Measurements from ENCODE around the gene GPNMB. TPM values are rescaled to one million over a fixed set of nuclear protein-coding genes. Genes with fewer than 3 reads are reported as not detected.
A peak's percentile ranks its signal among the peaks of the same experiment; 100 is the strongest.

Gene GPNMB
- total RNA-seq, 1 experiment from 2014 or later = 1.2 TPM

- Histone ChIP-seq H4K91ac (ENCODE audit: insufficient read length, low read depth, low read length) (no peak overlapping the region), H2AK5ac (ENCODE audit: insufficient read length, low read length) (no peak overlapping the region), H2BK20ac (ENCODE audit: low read depth, low read length, poor library complexity, severe bottlenecking) (no peak overlapping the region), H2BK12ac (ENCODE audit: insufficient read length, low read depth, low read length) (no peak overlapping the region), H3K27ac (ENCODE audit: insufficient read length, low read depth, low read length) (no peak overlapping the region), H3T11ph (ENCODE audit: low read length) (no peak overlapping the region), H3K9me3 (ENCODE audit: control insufficient read depth, low read depth, low read length) (no peaks in the 10 kb centered on the region), H4K5ac (ENCODE audit: insufficient read length, low read depth, low read length) (no peak overlapping the region), H3K23ac (ENCODE audit: insufficient read length, low read depth, low read length) (no peak overlapping the region), H2AFZ (ENCODE audit: low read length) (no peak overlapping the region), H3K4me1 (ENCODE audit: insufficient read depth, low read length) (no peaks in the 10 kb centered on the region), H3K79me2 (ENCODE audit: insufficient read depth, low read length) (no peaks in the 10 kb centered on the region), H4K8ac (replicated peaks; ENCODE audit: insufficient read length, low read depth, low read length) (no peak overlapping the region), H3K14ac (ENCODE audit: insufficient read depth, low read length) (no peak overlapping the region), H3K4me2 (ENCODE audit: insufficient read depth, insufficient read length, low read length) (no peak overlapping the region), H4K20me1 (ENCODE audit: control insufficient read depth, insufficient read depth, insufficient read length) (no peaks in the 10 kb centered on the region), H3K79me1 (ENCODE audit: insufficient read depth, low read depth, low read length, poor library complexity, severe bottlenecking) (no peaks in the 10 kb centered on the region), H3K4ac (ENCODE audit: low read depth, low read length) (no peak overlapping the region), H2BK15ac (ENCODE audit: low read depth, low read length) (no peak overlapping the region), H2BK5ac (ENCODE audit: insufficient read length, low read length) (no peak overlapping the region), H3K56ac (ENCODE audit: insufficient read length, low read depth, low read length) (no peak overlapping the region), H3K18ac (ENCODE audit: insufficient read length, low read depth, low read length) (no peak overlapping the region), H3K27me3 (ENCODE audit: insufficient read depth, low read length) (no peaks in the 10 kb centered on the region), H2BK120ac (ENCODE audit: low read depth, low read length, poor library complexity, severe bottlenecking) (no peak overlapping the region), H3K23me2 (ENCODE audit: insufficient read length, low read depth, low read length, poor library complexity, severe bottlenecking) (no peaks in the 10 kb centered on the region), H3K9ac (ENCODE audit: extremely low read depth, insufficient read length, low read length) (no peak overlapping the region)
- H3K27ac Mint-ChIP-seq = peak overlapping the region in 2 of 3 experiments; percentile 40 to 47; a peak in 5 of 7 replicates
- peaks cover 18 to 28% of the 10 kb centered on the region in 2 experiments for H3K4me1 Mint-ChIP-seq
- no peak overlapping the region for H3K4me3 Mint-ChIP-seq
- H3K27me3 Mint-ChIP-seq (ENCODE audit: low read depth) = no peaks in the 10 kb centered on the region; the same call in 1 of the 2 replicates
- no CpG with 5 or more reads among the region's 5 CpGs for WGBS (ENCODE audit: extremely low coverage, insufficient read length, low lambda C conversion rate)
- no peak for DNase-seq
- TF ChIP-seq CTCF (conservative IDR thresholded peaks at IDR 0.05) = no peak
- H3K9me3 Mint-ChIP-seq = no peaks in the 10 kb centered on the region; a peak in 1 of 5 replicates
- H3K36me3 Mint-ChIP-seq (ENCODE audit: insufficient read depth in 1 of 3, low read depth in 3 of 3) = no peaks in the 10 kb centered on the region
These were observed 41.0 kb downstream of the GPNMB start for GRCh38 chr7:23287612-23288011.
